Prostate gland (tissue), 2 donors: ENCODE data around the gene RNASE9. TPM values are rescaled to one million over a fixed set of nuclear protein-coding genes. Genes with fewer than 3 reads are reported as not detected.
A peak's percentile ranks its signal among the peaks of the same experiment; 100 is the strongest.

Experiments used
- DNase-seq: peaks from one replicate; pipeline ENCODE4 v3.0.0-alpha.2; 2019; ENCODE audit warnings: low spot score
- H3K27ac ChIP-seq, 2 donors: fragments of 200-600 bp; sonication (generic); 2 replicates each; pipeline ENCODE4 v1.5.1; 2017 to 2019
- H3K27me3 ChIP-seq: fragments of 200-600 bp; sonication (generic); replicated peaks from 2 replicates; pipeline ENCODE4 v1.5.1; 2019; ENCODE audit not compliant: insufficient read depth
- H3K36me3 ChIP-seq, 2 donors: fragments of 200-600 bp; sonication (generic); 1 replicate in 1 of 2; 2 replicates in 1 of 2; pipeline versions ENCODE4 v1.5.1 to v1.8.1; 2017 to 2019
- H3K4me1 ChIP-seq: fragments of 200-600 bp; sonication (generic); replicated peaks from 2 replicates; pipeline ENCODE4 v1.5.1; 2019
- H3K4me3 ChIP-seq, 2 donors: fragments of 200-600 bp; sonication (generic); 2 replicates each; pipeline ENCODE4 v1.5.1; 2017 to 2019
- H3K9me3 ChIP-seq: fragments of 200-600 bp; sonication (generic); 2 replicates; pipeline ENCODE4 v1.5.1; 2017
- CTCF ChIP-seq, 4 experiments: fragments of 200-600 bp in 2 of 4; fragments of 450-650 bp in 2 of 4; sonication (generic) in 2 of 4; IDR thresholded peaks; 1 replicate in 3 of 4; 2 replicates in 1 of 4; pipeline ENCODE4 v1.5.1; 2016 to 2019; ENCODE audit warnings: antibody characterized with exemption in 4 of 4, mild to moderate bottlenecking in 2 of 4, moderate library complexity in 2 of 4
- POLR2A ChIP-seq: fragments of 450-650 bp; IDR thresholded peaks from one replicate; pipeline ENCODE4 v1.6.1; 2016; ENCODE audit warnings: antibody characterized with exemption, mild to moderate bottlenecking
- POLR2AphosphoS5 ChIP-seq: sonication (generic); formaldehyde crosslinking; IDR thresholded peaks from one replicate; pipeline ENCODE4 v1.6.1; 2017; ENCODE audit warnings: antibody characterized with exemption
- WGBS: methylation state at CpG from one replicate; pipeline ENCODE4 v1.1.5; 2018; 5-methylcytosine and 5-hydroxymethylcytosine counted together
- intact Hi-C: fragments of 100-400 bp; cut with DNase I; formaldehyde crosslinking; loops from one replicate; pipeline ENCODE4 v1.14.2; 2022
- total RNA-seq, 2 donors: library from RNA; depleted of rRNA; stranded (reverse); fragments of >200 nt; gene quantifications; one replicate each; pipeline ENCODE4 v1.1.0, GENCODE V29; 2016

The RNASE9 gene
- total RNA-seq, 2 donors from 2014 or later = not detected

- Histone ChIP-seq H3K36me3 (no peaks in the 10 kb centered on the region), H3K4me1 (no peaks in the 10 kb centered on the region), H3K27me3 (no peaks in the 10 kb centered on the region), H3K27ac (no peak overlapping the region), H3K4me3 (no peak overlapping the region), H3K9me3 (no peaks in the 10 kb centered on the region)
- intact Hi-C loops = loop anchor here (2.0 kb wide), 1 partner anchor 77 kb away; no protein-coding TSS in a partner anchor
- TF ChIP-seq POLR2A (no peak), POLR2AphosphoS5 (no peak)
- WGBS = 61% methylated on average over 5 of the region's 5 CpGs
- no peak for DNase-seq
Observed at GRCh38 chr14:20607617-20608016, 46.8 kb upstream of the RNASE9 start.

- Histone ChIP-seq H3K27ac (no peak overlapping the region), H3K4me3 (no peak overlapping the region), H3K9me3 (no peaks in the 10 kb centered on the region), H3K4me1 (no peaks in the 10 kb centered on the region), H3K27me3 (no peaks in the 10 kb centered on the region), H3K36me3 (no peaks in the 10 kb centered on the region)
- no peak for TF ChIP-seq POLR2A
- TF ChIP-seq CTCF (IDR thresholded peaks at IDR 0.05) = no peak
- TF ChIP-seq POLR2AphosphoS5 = no peak
- 56% methylated on average over 2 of the region's 2 CpGs for WGBS
- DNase-seq = no peak
- intact Hi-C loops = no loop called here
Observed at GRCh38 chr14:20606902-20607242, 46.0 kb upstream of the RNASE9 start.

GRCh38 chr14:20606190-20606901, 45.5 kb upstream of the RNASE9 start:
- H3K36me3 ChIP-seq = no peaks in the 10 kb centered on the region
- H3K9me3 ChIP-seq = no peaks in the 10 kb centered on the region
- no peaks in the 10 kb centered on the region for H3K4me1 ChIP-seq
- TF ChIP-seq POLR2AphosphoS5 (no peak), POLR2A (no peak), CTCF (IDR thresholded peaks at IDR 0.05) (peak in 3 of 4 experiments; percentile 19 to 57 (median 38))
- WGBS = 37% methylated on average over 8 of the region's 8 CpGs
- intact Hi-C loops = no loop called here
- H3K4me3 ChIP-seq = no peak overlapping the region
- H3K27me3 ChIP-seq = no peaks in the 10 kb centered on the region
- DNase-seq = peak; percentile 26
- no peak overlapping the region for H3K27ac ChIP-seq

- no peak for DNase-seq
- no peak for TF ChIP-seq CTCF (IDR thresholded peaks at IDR 0.05)
- TF ChIP-seq POLR2A = no peak
- no peak for TF ChIP-seq POLR2AphosphoS5
- Histone ChIP-seq H3K27ac (no peak overlapping the region), H3K36me3 (no peaks in the 10 kb centered on the region), H3K27me3 (no peaks in the 10 kb centered on the region), H3K4me1 (no peaks in the 10 kb centered on the region), H3K4me3 (no peak overlapping the region), H3K9me3 (no peaks in the 10 kb centered on the region)
- intact Hi-C loops = no loop called here
- WGBS = 78% methylated on average over 13 of the region's 13 CpGs
Observed at GRCh38 chr14:20603813-20604690, 43.2 kb upstream of the RNASE9 start.

- no peaks in the 10 kb centered on the region for H3K9me3 ChIP-seq
- no peaks in the 10 kb centered on the region for H3K4me1 ChIP-seq
- WGBS = 83% methylated on average over 9 of the region's 9 CpGs
- TF ChIP-seq POLR2AphosphoS5 (no peak), CTCF (IDR thresholded peaks at IDR 0.05) (no peak), POLR2A (no peak)
- no peaks in the 10 kb centered on the region for H3K36me3 ChIP-seq
- no peak overlapping the region for H3K4me3 ChIP-seq
- no peak for DNase-seq
- intact Hi-C loops = no loop called here
- no peak overlapping the region for H3K27ac ChIP-seq
- no peaks in the 10 kb centered on the region for H3K27me3 ChIP-seq
Observed at GRCh38 chr14:20602583-20602982, 41.7 kb upstream of the RNASE9 start.
